Measurements from ENCODE around the gene HS3ST3A1. TPM values are rescaled to one million over a fixed set of nuclear protein-coding genes. Genes with fewer than 3 reads are reported as not detected.

Gene HS3ST3A1
- total RNA-seq, 4 donors from 2014 or later = 0.30 to 7.3 TPM; not detected in 2

GRCh38 chr17:13635951-13636350 lies 34.2 kb upstream of the HS3ST3A1 start:
- 51 to 54% methylated on average over 5 of the region's 5 CpGs for WGBS, 2 donors

GRCh38 chr17:13634021-13634420 lies 32.3 kb upstream of the HS3ST3A1 start:
- H3K9me3 ChIP-seq = no peaks in the 10 kb centered on the region
- DNase-seq (ENCODE audit: low spot score in 2 of 2) = no peak
- no peaks in the 10 kb centered on the region for H3K27me3 ChIP-seq
- H3K27ac ChIP-seq = no peak overlapping the region
- H3K36me3 ChIP-seq = no peaks in the 10 kb centered on the region
- no peak overlapping the region for H3K4me3 ChIP-seq
- 90 to 98% methylated on average over 1 of the region's 1 CpG for WGBS, 2 donors
- TF ChIP-seq CTCF (IDR thresholded peaks at IDR 0.05) (no peak), POLR2A (IDR thresholded peaks at IDR 0.05) (no peak), EP300 (IDR thresholded peaks at IDR 0.05) (no peak)
- H3K4me1 ChIP-seq = no peaks in the 10 kb centered on the region

More at GRCh38 chr17:13635951-13636350, 34.2 kb upstream of the HS3ST3A1 start:
- Histone ChIP-seq H3K36me3 (no peaks in the 10 kb centered on the region), H3K4me1 (no peaks in the 10 kb centered on the region), H3K27ac (no peak overlapping the region), H3K27me3 (no peaks in the 10 kb centered on the region), H3K9me3 (no peaks in the 10 kb centered on the region), H3K4me3 (no peak overlapping the region)
- DNase-seq (ENCODE audit: low spot score in 2 of 2) = no peak
- TF ChIP-seq POLR2A (IDR thresholded peaks at IDR 0.05) = no peak
- no peak for TF ChIP-seq CTCF (IDR thresholded peaks at IDR 0.05)
- TF ChIP-seq EP300 (IDR thresholded peaks at IDR 0.05) = no peak

- WGBS, 2 donors = 91 to 92% methylated on average over 2 of the region's 2 CpGs
- Histone ChIP-seq H3K27ac (no peak overlapping the region), H3K27me3 (no peaks in the 10 kb centered on the region), H3K9me3 (no peaks in the 10 kb centered on the region), H3K36me3 (no peaks in the 10 kb centered on the region), H3K4me1 (no peaks in the 10 kb centered on the region), H3K4me3 (no peak overlapping the region)
- TF ChIP-seq EP300 (IDR thresholded peaks at IDR 0.05) = no peak
- TF ChIP-seq CTCF (IDR thresholded peaks at IDR 0.05) = no peak
- no peak for TF ChIP-seq POLR2A (IDR thresholded peaks at IDR 0.05)
- DNase-seq (ENCODE audit: low spot score in 2 of 2) = no peak
Observed at GRCh38 chr17:13631529-13631928, 29.8 kb upstream of the HS3ST3A1 start.

GRCh38 chr17:13626703-13627102 lies 25.0 kb upstream of the HS3ST3A1 start:
- Histone ChIP-seq H3K27ac (no peak overlapping the region), H3K36me3 (no peaks in the 10 kb centered on the region), H3K9me3 (no peaks in the 10 kb centered on the region), H3K4me3 (no peak overlapping the region), H3K27me3 (no peaks in the 10 kb centered on the region), H3K4me1 (no peaks in the 10 kb centered on the region)
- 92 to 93% methylated on average over 1 of the region's 1 CpG for WGBS, 2 donors
- TF ChIP-seq EP300 (IDR thresholded peaks at IDR 0.05) = no peak
- TF ChIP-seq POLR2A (IDR thresholded peaks at IDR 0.05) = no peak
- TF ChIP-seq CTCF (IDR thresholded peaks at IDR 0.05) = no peak
- no peak for DNase-seq (ENCODE audit: low spot score in 2 of 2)

GRCh38 chr17:13619462-13619861 lies 17.7 kb upstream of the HS3ST3A1 start:
- Histone ChIP-seq H3K4me3 (no peak overlapping the region), H3K9me3 (peaks cover 0 to 8% (median 0%) of the 10 kb centered on the region in 4 donors), H3K27me3 (no peaks in the 10 kb centered on the region), H3K27ac (no peak overlapping the region), H3K4me1 (no peaks in the 10 kb centered on the region), H3K36me3 (no peaks in the 10 kb centered on the region)
- 50 to 53% methylated on average over 4 of the region's 4 CpGs for WGBS, 2 donors
- TF ChIP-seq CTCF (IDR thresholded peaks at IDR 0.05) = no peak
- TF ChIP-seq POLR2A (IDR thresholded peaks at IDR 0.05) = no peak
- no peak for TF ChIP-seq EP300 (IDR thresholded peaks at IDR 0.05)
- DNase-seq (ENCODE audit: low spot score in 2 of 2) = no peak

Measured in tibial nerve (tissue), 4 donors.